ENCODE measurements around the gene CLTA.
"Not testable (repeated sequence)": the region's sequence is repeated elsewhere in the genome, so short reads cannot be mapped to it uniquely, and the experiment has no call there.

The CLTA gene

GRCh38 chr9:36158917-36159316, 31.8 kb upstream of the CLTA start:
- no peak for DNase-seq

DNA sequence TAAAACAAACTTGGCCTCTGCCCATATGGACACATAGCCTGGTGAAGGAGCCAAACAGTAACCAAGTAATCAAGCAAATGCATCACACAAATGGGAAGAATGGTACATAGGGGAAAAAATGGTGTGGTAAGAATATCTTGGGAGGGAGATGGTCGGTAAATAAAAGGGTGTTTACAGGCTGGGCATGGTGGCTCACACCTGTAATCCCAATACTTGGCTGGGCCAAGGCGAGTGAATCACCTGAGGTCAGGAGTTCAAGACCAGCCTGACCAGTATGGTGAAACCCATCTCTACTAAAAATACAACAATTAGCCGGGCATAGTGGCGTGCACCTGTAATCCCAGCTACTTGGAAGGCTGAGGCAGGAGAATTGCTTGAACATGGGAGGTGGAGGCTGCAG, 31.2 kb upstream of the CLTA start:
- DNase-seq = not testable (repeated sequence)

DNA sequence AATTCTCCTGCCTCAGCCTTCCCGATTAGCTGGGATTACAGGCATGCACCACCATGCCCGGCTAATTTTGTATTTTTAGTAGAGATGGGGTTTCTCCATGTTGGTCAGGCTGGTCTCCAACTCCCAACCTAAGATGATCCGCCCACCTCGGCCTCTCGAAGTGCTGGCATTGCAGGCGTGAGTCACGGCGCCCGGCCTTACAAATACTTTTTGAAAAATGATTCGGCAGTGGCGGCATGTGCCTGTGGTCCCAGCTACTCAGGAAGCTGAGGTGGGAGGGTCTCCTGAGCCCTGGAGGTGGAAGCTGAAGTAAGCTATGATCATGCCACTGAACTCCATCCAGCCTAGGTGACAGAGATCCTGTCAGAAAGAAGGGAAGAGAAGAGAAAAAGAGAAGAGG, 30.6 kb upstream of the CLTA start:
- not testable (repeated sequence) for DNase-seq

DNA sequence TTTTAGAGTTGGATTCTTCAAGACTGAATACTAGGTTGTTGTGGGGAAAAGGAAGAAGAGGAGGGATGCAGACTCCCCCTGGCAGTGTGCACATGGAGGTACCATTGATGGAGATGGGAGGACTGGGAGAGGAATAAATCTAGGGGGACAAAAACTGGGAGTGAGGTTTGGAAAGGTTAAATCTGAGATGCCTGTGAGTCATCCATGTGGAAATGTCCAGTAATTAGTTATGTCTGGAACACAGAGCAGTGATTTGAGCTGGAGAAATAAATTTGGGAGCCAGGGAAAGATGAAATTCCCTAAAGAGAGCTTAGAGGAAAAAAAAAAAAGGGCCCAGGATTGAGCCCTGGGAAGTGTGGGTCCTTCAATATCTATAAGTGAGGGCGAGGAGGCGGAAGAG, 29.5 kb upstream of the CLTA start:
- no peak for DNase-seq

DNA sequence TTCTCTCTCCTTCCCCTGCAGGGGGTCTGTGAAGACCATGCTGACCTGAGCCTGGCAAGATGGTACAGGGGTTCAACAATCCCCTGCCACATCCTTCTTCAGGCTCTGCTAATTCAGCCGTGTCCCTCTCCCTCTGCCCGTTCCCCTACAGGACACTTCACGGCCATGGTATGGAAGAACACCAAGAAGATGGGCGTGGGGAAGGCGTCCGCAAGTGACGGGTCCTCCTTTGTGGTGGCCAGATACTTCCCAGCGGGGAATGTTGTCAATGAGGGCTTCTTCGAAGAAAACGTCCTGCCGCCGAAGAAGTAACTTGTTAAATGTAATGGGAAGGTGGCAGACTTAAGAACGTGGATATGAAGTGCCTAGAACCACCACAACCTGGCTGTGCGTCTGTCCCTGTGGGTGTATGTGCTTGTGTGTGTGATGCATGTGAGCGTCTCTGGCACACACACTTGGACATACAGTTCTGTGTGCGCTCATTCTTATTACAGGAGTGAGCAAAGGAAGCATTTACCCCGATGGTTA, 28.4 kb upstream of the CLTA start:
- no peak for DNase-seq

DNA sequence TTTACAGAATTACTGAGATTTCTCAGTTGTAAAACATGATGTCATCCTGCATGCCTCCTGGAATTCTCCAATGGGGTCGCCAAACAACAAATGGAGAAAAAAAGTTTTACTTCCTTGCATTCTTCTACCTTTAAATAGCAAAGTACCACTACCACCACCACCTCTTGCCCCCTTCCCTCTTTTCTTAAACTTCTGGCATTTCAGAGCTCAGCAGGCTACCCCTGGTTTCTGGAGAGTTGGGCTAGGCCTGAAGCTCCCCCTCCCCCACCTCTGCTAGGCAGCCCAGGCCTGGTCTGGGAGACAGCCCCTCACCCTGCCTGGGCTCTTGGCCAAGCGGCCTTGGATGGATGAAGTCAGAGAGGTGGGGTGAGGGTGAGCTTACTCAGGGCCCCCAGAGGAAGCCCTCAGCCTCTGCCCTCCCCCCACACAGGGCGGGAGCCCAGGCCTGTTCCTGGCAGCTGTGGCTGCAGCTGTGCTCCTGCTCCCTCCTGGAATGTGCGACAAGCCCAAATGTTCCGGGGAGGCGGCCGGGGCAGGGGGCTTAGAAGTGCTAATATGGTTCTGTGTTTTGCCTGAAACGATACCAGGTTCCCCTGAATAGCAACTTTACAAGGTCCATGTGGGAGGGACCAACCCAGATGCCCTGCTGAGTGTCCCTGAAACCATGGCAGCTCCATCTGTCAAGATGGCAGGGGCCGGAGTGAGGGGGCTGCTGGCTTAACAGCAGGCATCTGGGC, 27.5 kb upstream of the CLTA start:
- DNase-seq = no peak

GRCh38 chr9:36163786-36164170, 26.9 kb upstream of the CLTA start:
- no peak for DNase-seq

DNA sequence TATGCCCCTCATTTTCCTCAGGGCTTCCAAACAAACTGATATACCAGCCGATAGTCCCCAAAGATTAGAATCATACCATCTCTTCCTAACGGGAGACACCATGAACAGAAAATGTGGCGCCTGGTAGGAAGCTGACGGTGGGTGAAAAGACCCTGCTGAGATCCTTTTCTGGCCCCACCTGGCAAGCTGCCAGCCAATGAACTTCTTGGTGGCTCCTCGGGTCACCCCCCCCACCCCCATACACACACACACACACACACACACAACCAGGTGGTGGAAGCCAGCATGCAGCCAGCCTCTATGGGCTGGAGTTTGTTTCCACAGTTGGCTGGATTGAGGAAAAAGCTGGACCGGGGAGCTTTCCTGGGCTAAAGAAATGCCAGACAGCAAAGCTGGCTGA, 26.3 kb upstream of the CLTA start:
- no peak for DNase-seq

DNA sequence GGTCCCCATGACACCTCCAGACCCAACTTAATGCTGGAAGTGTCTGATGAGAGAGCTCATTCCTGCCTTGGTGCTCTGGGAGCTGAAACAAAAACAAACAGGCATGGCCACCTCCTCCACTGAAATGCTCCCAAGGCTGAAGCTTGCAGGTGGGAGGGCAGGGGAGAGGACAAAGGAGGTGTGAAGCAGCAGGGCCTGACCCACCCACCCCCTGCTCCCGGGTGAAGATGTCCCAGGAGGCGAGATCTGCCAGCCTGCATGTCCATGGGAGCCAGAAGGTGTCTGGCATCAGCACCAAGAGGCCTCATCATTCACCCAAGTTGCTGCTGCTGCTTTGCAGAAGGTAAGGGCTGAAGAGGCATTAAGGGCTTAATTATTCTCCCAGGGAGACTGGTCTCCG, 25.7 kb upstream of the CLTA start:
- no peak for DNase-seq

GRCh38 chr9:36165826-36166167, 24.9 kb upstream of the CLTA start:
- DNase-seq = no peak

GRCh38 chr9:36166168-36166927, 24.4 kb upstream of the CLTA start:
- DNase-seq = peak; percentile 66

DNA sequence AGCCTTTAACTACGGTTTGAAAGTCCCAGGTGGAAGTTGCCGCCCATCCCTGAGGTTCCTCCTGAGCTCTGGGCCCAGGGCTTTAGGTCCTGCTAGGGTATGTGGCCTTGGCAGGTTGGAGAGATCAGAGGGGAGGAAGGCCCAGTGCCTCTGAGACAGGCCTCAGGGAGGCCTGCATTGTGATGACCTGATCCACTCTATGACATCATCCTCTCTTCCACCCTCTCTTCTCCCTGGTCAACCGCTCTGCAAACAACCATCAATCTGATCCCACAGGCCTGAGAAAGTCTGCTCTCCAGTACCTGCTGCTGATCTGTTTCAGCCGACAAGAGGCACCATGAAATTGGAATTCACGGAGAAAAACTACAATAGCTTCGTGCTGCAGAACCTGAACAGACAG, 21.6 kb upstream of the CLTA start, which contains the start of gene CCIN:
Gene CCIN (plus strand): TSS at position 223 of the 400 bp plus-strand sequence. CDS start 115 bp downstream, at position 338.
- DNase-seq = no peak

DNA sequence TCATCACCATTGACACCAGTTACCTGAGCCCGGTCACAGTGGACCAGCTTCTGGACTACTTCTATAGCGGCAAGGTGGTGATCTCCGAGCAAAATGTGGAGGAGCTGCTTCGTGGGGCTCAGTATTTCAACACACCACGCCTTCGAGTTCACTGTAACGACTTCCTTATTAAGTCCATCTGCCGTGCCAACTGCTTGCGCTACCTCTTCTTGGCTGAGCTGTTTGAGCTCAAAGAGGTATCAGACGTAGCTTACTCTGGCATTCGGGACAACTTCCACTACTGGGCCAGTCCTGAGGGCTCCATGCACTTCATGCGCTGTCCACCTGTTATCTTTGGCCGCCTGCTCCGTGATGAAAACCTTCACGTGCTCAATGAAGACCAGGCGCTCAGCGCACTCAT, 21.0 kb upstream of the CLTA start:
- DNase-seq = no peak

GRCh38 chr9:36170531-36170930, 20.2 kb upstream of the CLTA start:
- no peak for DNase-seq

DNA sequence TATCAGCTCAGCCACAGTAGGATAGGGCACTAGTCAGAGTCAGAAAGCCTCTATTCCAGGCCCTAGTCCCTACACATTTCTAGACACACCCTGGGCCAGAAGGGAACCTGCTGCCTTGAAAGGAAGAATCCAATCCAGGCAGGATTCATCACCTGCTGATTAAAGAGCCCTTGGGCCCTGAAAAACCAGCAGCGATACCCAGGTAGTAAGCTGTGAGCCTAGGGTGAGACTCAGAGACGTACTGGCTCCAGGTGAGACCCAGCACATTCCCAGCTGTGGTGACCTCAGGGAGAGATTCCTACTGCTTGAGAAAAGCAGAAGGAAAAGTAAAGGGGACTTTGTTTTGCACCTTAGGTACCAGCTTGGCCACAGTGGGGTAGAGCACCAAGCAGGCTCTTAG, 16.9 kb upstream of the CLTA start:
- DNase-seq = no peak

- DNase-seq = no peak
Observed at GRCh38 chr9:36174271-36174670, 16.4 kb upstream of the CLTA start.

- no peak for DNase-seq
Observed at GRCh38 chr9:36174731-36175130, 16.0 kb upstream of the CLTA start.

DNA sequence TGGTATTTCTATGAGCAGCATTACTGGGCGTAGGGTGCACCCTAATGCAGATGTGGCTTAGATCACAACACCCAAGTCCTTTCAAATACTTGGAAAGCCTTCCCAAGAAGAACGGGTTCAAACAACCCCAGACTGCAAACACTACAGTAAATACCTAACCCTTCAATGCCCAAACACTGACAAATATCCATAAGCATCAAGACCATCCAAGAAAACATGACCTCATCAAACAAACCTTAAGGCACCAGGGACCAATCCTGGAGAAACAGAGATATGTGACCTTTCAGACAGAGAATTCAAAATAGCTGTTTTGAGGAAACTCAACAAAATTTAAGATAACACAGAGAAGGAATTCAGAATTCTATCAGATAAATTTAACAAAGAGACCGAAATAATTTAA, 15.5 kb upstream of the CLTA start:
- DNase-seq = not testable (repeated sequence)

DNA sequence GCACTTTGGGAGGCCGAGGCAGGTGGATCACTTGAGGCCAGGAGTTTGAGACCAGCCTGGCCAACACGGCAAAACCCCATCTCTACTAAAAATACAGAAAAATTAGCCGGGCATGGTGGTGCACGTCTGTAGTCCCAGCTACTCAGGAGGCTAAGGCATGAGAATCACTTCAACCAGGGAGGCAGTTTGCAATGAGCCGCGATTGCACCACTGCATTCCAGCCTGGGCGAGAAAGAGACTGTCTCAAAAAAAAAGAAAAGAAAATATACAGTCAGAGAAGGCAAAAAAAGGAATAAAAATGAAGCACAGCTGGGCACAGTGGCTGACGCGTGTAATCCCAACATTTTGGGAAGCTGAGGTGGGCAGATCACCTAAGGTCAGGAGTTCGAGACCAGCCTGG, 14.2 kb upstream of the CLTA start:
- not testable (repeated sequence) for DNase-seq

GRCh38 chr9:36177571-36177970, 13.2 kb upstream of the CLTA start:
- no peak for DNase-seq

GRCh38 chr9:36180243-36180642, 10.5 kb upstream of the CLTA start:
- not testable (repeated sequence) for DNase-seq

- DNase-seq = no peak
Observed at GRCh38 chr9:36187414-36187813, 3.3 kb upstream of the CLTA start.

DNA sequence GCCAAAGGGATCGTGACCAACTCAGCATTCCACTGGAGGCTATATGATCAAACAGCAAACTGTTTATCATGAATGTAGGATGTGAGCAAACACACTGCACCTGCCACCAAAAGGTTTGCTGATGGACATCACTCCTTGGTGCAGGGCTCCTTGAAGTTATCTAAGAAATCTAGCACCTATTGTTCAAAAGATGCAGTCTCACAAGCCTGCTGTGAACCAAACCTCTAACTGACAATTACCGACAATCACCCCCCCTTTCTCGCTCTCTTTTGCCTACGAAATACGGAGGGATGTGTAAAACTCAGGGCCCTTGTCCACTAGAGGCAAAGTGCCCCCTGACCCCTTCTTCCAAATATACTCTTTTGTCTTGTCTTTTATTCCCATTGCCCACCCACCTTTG, 2.5 kb upstream of the CLTA start:
- DNase-seq = no peak

- no peak for DNase-seq
Observed at GRCh38 chr9:36189976-36190375, 745 bp upstream of the CLTA start.
